Central memory CD4-positive, alpha-beta T cell (primary cell): ENCODE results near the gene AOX1.
"Not testable (repeated sequence)": the region's sequence is repeated elsewhere in the genome, so short reads cannot be mapped to it uniquely, and the experiment has no call there.

ENCODE experiments used
- DNase-seq: peaks from one replicate; pipeline ENCODE4 v3.0.0; 2022

AOX1 gene

DNA sequence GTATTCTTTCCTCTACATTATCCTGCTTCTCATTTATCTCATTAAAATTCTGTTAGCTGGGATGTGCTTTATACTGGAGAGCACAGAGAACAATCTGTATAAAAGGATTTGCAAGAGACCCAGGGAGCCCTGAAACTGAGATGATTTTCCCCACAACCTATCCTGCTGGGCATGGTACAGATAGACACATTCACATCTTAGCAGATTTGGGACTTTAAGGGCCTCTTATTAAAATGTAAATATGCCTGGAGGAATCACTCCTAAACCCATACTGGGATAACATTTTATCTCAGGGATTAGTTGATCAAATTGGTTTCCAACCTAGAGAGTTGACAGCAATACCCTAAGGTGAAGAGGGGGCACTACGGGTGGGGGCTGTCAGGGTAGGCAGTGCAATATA lies 45.5 kb downstream of the AOX1 start:
- DNase-seq: no peak

DNA sequence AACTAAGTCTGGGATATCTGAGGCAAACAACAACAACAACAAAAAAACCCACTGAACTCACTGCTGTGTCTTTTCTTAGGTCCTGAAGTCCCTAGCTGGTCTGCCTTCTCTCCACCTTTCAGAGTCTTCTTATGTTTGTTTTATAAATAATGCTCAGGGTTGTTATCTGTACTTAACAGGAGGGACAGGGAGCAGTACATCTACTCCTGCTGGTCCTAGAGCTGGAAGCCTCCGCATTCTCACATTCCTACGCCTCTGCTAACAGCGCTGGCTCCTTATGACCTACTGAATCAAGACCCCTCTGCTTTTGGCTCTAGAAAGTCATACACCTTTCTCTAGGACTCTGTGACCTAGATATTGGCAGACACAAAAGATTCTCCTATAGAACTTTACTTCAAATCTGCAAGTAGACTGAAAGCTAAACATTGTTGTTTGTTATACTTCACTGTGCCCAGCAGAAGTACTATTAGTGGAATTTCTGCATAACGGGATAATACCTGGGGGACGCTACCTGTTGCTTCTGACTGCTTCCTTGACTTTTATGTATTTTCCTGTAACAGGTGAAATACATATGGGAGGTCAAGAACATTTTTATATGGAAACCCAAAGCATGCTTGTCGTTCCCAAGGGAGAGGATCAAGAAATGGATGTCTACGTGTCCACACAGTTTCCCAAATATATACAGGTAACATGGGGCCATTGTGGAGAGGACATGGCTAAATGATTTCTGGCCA lies 48.6 kb downstream of the AOX1 start:
- no peak for DNase-seq

DNA sequence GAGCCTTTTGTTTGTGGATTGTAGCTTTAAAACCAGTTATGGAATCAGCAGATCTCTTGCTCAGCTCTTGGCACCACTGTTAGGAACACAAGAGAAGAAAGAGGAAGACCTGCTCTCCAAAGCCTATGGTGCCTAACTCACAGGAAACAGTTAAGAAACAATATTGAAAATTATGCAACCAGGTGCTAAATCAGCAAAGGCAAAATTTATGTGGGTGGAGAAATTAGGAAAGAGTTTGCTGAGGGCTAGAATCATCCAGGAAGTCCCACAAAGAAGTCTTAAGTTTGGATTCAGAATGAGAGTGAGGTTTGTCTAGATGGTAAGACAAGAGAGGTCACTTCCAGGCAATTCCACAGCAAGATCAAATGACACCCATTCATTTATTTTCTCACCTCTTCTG lies 49.4 kb downstream of the AOX1 start:
- no peak for DNase-seq

DNA sequence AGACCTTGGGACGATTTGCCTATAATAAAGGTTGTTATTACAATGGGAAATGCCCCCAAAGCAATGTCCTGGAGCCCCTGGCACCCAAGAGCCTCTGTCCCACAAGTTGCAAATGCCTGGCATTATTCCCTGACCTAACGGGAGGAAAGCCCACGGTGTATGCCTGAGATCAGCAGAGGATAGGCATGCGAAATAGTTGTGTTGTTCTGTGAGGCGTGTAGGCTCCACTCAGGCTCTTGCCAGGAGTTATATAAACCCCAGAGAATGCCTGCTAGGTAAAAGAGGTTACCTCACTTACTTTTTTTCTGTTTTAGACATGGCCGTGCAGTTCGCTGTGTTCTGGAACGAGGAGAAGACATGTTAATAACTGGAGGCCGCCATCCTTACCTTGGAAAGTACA lies 52.1 kb downstream of the AOX1 start:
- no peak for DNase-seq

DNA sequence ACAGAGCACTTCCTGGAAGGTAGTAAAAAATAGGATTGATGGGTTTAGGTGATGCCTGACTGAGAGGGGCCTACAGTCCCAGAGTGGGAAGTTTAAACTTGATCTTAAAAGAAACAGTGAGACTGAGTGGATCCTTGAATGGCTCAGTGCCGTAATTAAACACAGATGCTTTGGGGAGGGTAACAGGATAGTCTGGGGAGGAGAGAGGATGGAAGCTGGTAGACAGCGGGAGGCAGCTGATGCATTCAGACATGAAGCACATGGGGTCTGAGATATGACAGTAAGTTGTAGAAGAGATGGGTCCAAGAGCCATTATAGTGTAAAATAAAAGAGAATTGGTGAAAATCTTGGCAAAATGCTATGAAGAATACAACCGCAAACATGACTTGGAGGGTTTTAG lies 54.4 kb downstream of the AOX1 start:
- DNase-seq: no peak

DNA sequence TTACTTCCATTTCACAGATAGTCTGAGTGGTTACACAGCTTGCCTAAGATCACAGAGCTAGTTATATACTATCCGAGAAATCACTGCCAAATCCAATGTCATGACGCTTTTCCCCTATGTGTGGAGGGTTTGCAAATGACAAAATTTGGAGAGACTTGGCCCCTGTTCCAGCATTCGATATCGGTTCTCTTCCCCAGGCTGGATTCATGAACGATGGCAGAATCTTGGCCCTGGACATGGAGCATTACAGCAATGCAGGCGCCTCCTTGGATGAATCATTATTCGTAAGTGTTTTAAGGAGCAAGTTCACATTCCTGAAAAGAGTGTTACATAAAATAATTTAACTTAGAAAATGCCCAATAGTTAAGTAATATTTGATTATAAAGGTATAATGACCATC lies 55.1 kb downstream of the AOX1 start:
- DNase-seq: no peak

DNA sequence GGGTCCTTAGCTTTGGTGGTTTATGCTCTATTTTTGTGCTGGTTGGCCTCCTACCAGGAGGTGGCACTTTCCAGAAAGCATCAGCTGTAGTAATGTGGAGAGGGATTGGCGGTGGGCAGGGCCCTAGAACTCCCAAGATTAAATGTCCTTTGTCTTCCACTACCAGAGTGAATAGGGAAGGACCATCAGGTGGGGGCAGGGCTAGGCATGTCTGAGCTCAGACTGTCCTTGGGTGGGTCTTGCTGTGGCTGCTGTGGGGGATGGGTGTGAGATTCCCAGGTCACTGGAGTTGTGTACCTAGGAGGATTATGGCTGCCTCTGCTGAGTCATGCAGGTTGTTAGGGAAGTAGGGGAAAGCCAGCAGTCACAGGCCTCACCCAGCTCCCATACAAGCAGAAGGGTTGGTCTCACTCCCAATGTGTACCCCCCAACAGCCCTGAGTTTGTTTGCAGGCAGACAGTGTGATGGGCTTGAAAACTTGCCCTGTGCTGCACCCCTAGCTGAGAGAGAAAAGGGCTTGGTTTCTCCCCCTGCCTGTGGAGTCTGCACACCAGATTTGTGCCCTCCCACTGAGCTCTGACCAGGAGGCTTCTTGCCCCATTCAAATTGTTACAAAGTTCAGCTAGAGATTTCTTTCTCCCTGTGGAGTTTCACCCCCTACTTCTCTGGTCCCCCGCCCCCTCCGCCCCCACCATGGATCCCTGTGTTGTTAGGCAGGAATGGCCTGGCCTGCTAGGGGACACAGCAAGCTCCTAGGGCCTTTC lies 62.9 kb downstream of the AOX1 start:
- DNase-seq: not testable (repeated sequence)

DNA sequence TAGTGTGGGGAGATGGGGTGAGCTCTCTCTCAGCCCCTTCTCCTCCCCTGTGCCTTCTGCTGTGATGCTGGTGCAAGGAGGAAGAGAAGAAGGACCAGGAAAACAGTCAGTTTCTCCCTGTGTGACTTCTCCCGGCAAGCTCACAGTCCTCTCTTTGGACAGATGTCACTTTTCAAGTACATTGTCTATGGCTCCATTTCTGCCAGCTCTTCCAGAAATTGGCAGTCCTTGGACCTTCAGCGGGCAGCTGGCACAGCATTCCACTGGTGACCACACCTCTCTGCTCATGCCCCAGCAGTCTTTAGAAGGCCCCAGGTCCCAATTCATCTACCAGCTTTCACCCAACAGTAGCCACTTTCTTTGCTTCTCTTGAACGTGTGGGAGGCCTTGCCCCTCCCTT lies 63.9 kb downstream of the AOX1 start:
- DNase-seq: no peak

DNA sequence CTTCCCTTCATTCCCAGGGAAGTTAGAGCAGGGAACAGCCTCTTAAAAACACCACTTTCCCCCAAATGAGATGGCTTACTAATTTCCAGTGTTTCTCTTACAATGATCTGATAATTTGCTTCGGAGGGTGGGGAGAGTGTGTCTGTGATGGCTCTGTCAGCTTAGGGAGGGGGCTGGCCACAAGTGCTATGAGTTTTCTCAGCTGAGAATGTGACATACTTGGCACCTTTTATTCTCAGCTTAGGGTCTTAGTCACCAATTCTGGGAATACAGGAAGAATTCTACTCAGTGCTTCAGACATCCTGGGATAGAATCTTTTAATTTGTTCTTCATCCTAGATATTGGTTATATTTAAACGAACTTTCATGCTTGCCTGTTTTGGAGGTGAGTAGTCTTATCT lies 64.4 kb downstream of the AOX1 start:
- DNase-seq: no peak

DNA sequence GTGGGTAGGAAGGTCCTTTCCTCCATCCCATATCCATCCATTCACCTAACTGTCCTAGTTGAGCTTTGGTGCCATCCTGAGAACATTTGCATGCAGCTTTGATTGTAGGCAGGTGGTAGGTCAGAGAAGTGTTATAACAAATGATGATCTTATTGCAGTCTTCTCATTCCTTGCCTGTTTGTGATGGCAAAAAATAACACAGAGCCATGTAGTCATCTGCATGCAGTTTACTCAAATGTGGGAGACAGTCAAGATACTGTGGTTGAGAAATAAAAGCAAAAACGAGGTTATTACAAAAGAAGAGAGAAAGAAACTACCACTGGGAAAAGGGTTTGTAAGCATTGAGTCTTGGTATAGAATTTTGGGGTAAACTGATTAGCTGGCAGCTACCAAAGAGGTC lies 66.3 kb downstream of the AOX1 start:
- DNase-seq: no peak

DNA sequence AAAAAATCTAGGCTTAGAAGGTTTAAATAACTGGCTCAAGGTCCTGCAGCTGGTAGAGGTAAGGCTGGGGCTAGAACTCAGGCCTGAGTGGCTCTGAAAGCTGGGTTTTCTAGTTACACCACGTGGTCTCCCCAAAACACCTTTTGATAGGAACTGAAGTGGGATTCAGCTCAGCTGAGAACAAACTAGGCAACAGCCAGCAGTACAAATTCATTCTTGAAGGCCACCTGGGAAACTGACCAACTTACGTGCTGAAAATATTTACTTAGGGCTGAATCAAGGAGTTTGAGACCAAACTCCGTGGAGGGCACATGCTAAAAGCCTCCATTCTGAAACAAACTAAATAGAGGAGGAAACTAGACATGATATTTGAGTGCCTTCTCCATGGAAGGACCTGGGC lies 67.2 kb downstream of the AOX1 start:
- DNase-seq: no peak

DNA sequence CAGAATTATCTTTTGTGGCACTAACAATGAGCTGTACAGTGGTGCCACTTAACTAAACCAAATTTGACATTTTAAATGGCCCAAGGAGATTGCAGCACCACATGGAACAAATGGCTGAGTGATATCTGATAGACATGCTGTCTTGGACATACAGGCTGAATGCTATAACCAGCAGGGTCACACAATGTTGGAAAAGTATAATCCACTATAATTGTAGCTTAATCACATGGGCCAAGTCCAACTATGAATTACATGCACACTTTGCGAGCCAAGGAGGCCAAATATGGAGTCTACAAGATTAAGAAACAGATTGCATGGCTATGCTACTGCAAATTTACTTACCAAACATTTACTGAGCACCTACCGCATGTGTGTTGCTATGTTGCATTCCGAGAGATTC lies 69.0 kb downstream of the AOX1 start:
- DNase-seq: no peak

DNA sequence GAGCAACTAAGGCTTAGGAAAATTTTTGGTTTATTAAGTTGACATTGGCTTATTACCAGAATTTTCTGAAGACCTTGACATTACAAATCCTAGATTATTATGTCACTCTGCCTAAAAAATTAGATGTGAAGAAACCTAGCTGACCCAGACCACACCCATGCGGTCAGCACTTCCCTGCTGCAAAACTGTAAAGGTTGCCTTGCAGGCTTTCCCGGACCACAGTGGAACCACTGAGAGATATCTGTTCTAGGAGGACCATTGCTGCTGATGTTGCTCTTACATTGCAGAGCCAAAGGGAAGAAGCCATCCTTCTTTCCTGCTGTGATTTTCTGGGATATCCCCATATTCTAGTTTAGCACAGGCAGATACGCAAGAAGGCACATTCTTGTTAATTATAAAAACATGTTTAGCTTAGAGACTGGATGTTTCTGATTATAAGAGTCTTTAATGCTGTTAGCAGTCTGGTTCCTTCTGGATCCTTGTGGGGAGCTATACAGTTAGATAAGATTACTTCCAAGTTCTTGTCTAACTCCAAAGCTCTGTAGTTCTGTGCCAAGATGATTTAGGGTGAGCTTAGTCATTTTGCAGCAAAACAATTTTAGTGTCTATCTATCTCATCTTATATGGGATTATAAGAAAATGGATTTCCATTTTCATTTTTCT lies 70.2 kb downstream of the AOX1 start:
- no peak for DNase-seq

DNA sequence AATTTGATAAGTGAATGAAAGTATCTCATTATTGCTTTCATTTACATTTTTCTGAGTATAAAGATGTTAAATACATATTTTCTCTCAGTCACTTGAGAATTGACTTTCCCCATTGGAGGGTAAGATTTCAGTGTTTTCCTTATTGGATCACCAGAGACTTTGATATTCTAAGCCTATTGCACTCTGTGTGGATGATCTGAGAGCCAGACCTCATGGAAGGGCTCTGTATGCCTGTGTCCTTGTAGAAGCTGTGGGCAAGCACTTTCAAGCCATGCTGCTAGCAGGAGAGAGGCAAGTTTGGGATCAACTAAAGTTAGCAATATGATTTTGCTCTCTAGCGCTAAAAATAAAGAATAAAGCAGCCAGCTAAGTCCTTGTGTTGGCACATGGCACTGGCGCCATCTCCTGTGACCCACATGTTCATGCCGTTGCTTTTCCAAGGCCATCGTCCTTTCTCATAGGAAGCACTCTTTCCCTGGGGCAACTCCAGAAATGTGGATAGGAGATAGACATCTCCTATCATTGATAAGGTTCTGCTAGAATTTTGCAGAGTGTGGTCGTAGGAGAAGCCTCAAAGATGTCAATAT lies 72.6 kb downstream of the AOX1 start:
- DNase-seq: no peak

DNA sequence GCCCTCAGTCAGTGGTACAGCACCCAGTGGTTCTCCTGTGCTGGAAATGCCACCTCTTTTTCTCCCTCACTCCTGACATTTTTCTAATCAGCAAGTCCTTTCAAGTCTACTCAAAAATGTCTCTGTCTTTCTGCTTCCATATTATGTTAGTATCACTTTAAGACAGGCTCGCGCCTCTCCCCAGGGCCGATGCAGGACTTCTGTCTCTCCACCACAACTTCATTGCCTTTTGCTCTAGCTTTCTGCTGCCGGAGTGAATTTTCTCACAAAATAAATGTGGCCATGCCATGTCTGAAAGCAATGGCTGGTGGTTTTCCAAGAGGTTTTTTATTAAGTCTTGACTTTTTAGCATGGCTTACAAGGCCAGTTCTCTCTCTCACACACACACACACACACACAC lies 73.6 kb downstream of the AOX1 start:
- no peak for DNase-seq

DNA sequence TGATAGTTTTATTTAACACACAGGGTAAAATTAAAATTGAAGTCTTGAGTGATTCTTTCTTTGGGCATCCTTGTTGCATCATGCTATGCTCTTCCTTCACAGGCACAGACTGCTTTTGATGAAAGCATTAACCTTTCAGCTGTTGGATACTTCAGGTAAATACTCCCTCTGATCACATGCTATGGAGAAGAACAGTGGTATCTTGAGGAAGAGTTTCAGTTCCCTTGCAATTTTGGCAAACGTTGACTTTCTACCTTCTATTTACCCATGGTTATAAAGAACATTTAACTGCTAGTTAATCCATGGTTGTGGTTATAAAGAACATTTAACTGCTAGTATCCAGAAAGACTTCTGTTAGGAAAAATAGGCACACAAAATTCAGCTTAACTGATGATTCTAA lies 75.7 kb downstream of the AOX1 start:
- DNase-seq: no peak

DNA sequence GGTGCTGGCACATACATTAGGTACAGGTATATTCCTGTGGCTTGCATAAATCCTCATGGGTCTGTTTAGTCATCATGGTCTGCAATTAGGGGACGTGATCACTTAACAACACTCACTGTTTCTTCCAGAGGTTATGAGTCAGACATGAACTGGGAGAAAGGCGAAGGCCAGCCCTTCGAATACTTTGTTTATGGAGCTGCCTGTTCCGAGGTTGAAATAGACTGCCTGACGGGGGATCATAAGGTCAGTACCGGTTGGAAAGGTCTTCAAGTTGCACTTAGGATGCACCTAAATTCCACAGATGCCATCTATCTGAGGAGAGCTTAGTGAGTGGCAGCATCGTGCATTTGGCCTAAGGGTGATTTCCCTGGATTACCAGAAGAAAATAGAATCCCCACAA lies 76.9 kb downstream of the AOX1 start:
- no peak for DNase-seq

DNA sequence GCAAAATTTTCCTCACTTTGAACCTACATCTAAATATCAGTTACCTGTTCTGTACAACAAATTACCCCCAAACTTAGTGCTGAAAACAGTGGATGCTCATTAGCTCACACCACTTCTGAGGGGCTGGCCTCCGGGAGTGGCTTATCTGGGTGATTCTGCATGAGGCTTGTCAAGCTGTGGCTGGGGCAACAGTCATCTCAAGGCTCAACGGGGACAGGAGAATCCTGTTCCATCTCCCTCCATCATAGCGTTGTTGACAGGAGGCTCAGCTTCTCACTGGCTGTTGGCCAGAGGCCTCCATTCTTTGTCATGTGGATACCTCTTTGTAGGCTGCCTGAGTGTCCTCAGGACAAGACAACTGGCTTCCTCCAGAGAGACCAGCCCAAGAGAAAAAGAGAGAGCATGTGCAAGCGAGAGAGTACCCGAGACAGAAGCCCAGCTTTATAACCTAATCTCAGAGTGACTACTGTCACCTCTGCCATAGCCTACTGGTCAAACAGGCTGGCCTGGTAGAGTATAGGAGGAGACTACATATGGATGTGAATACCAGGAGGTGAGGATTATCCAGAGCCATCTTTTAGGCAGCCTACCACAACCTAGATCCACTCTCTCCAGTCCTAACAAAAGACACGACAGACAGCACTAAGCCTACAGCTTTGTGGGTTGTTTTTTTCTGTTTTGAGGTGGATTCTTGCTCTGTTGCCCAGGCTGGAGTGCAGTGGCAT lies 79.1 kb downstream of the AOX1 start:
- no peak for DNase-seq

DNA sequence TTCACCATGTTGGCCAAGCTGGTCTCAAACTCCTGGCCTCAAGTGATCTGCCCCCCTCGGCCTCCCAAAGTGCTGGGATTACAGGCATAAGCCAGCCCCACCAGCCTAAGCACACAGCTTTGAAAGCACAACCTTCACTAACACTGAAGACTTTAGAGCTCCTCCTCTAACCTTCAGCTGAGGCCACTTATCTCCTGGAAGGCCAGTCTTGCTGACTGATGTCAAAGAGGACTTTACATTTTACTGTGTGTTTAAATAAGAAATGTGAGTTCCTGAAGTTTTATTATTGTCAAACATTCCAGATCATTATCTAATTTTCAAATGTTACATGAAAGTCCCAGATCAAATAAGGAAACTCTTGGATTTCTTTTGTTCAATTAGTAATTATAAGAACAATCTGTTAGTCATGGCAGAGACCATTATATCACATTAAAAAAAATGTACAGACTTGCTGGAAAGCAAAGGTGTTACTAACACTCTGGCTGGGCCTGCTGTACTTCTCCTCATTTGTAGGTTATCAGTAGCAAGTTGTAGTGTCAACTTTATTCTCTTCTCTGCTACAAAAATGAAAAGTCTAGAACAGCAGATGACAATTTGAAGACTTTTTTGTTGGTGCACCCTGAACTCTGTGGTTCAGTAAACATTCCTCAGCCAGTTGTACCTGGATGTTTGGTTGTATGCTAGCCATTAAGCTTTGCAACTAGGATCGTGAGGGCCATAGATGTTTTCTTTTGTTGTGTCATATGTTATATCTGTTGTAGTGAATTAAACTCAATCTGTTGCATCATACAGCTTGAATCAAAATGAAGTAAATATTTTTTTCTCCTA lies 80.0 kb downstream of the AOX1 start:
- DNase-seq: no peak

DNA sequence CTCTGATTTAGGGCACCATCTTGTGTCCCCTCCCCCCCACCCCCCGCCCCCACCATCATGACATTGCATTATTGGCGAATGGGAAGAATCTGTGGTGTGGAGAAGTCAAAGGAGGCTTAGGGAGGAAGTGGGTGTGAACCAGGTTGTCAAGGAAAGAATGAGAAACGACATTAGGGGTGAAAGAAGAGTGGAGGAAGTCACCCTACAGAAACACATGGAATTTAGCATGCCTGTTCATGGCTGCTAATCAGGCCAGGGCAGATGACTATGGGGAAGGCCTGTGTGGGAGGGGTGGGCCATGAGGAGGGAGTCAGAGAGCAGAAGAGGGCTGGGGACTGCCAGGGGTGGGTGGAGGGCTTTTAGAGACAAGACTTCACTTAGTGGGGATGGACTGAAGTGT lies 81.6 kb downstream of the AOX1 start:
- DNase-seq: no peak

DNA sequence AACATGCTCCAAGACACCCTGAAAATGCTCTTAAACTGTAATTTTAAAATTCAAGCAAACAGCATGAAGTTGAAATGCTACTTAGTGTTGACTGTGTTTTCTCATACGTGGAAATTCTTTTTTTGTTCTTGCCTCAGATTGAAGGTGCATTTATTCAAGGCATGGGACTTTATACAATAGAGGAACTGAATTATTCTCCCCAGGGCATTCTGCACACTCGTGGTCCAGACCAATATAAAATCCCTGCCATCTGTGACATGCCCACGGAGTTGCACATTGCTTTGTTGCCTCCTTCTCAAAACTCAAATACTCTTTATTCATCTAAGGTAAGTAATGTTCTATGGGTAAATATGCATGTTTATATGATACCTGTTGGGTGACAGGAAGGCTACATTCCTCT lies 82.7 kb downstream of the AOX1 start:
- no peak for DNase-seq

DNA sequence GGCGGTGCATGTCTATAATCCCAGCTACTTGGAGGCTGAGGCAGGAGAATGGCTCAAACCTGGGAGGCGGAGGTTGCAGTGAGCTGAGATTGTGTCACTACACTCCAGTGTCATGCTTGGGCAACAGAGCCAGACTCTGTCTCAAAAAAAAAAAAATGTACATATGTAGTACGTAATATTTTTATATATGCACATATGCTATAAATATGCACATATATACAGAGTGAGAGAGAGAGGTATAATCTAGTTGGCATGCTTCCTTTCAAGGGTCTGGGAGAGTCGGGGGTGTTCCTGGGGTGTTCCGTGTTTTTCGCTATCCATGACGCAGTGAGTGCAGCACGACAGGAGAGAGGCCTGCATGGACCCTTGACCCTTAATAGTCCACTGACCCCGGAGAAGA lies 83.5 kb downstream of the AOX1 start:
- no peak for DNase-seq
